Activated B cell treated with CpG ODN at 0.5 μM for 24 hours (primary cell): Measurements from ENCODE around the gene MRPL21. TPM values are rescaled to one million over a fixed set of nuclear protein-coding genes. Genes with fewer than 3 reads are reported as not detected.

ENCODE experiments used
- ATAC-seq: fragments of 200-7000 bp; cut with Tn5 transposase; one replicate; pipeline ENCODE4 v1.10.0; 2021; ENCODE audit warnings: low read depth, mild to moderate bottlenecking, moderate library complexity
- CTCF ChIA-PET: fragments of 350-600 bp; sonication (Branson Sonifier 250); formaldehyde crosslinking; loops from one replicate; lab custom pipeline; 2021; ENCODE audit warnings: antibody characterized with exemption; lab: Charles Lee
- POLR2A ChIA-PET: fragments of 350-600 bp; sonication (Branson Sonifier 250); formaldehyde crosslinking; loops from one replicate; lab custom pipeline; 2021; ENCODE audit warnings: antibody characterized with exemption; lab: Charles Lee
- DNase-seq: peaks from one replicate; pipeline ENCODE4 v3.0.0; 2022
- H3K27ac Mint-ChIP-seq: one replicate; pipeline ENCODE4 v1.8.0; 2020; ENCODE audit warnings: mixed read lengths
- H3K27me3 Mint-ChIP-seq: one replicate; pipeline ENCODE4 v1.8.0; 2021; ENCODE audit warnings: mixed read lengths
- H3K36me3 Mint-ChIP-seq: one replicate; pipeline ENCODE4 v1.8.0; 2021; ENCODE audit warnings: low read depth, mixed read lengths
- H3K4me1 Mint-ChIP-seq: one replicate; pipeline ENCODE4 v1.8.0; 2021; ENCODE audit warnings: mixed read lengths
- H3K4me3 Mint-ChIP-seq: one replicate; pipeline ENCODE4 v1.8.0; 2020; ENCODE audit warnings: mild to moderate bottlenecking, mixed read lengths
- H3K9me3 Mint-ChIP-seq: one replicate; pipeline ENCODE4 v1.8.0; 2020; ENCODE audit warnings: mixed read lengths
- intact Hi-C: fragments of 100-400 bp; cut with micrococcal nuclease; formaldehyde crosslinking; loops from one replicate; pipeline ENCODE4 v1.15.1; 2024
- total RNA-seq: library from RNA; stranded (reverse); gene quantifications from 2 replicates; pipeline ENCODE4 v1.2.3, GENCODE V29; 2022
- TF ChIP-seq, protein P1 (sequence below): fragments of 200-600 bp; IDR thresholded peaks from one replicate; pipeline ENCODE4 v1.8.0; 2022; ENCODE audit warnings: antibody characterized with exemption, mild to moderate bottlenecking

The MRPL21 gene
- total RNA-seq, 1 donor from 2014 or later = 49.9 TPM

DNA sequence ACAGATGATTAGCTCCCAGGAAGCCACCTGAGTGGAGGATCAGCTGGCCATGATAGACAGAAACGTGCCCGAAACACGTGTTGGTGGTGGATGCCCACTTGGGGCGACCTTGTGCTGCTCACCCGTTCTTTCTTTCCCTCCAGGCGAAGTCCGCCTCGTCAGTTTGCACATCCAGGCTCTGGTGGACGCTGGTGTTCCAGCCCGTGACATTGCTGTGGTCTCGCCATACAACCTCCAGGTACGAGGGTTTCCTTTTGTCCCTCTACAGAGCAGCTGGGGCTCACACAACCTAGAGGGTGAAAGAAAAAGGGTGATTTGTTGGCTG lies 30.7 kb upstream of the MRPL21 start:
- H3K4me3 Mint-ChIP-seq = no peak overlapping the region
- H3K4me1 Mint-ChIP-seq = no peaks in the 10 kb centered on the region
- H3K9me3 Mint-ChIP-seq = no peaks in the 10 kb centered on the region
- no peaks in the 10 kb centered on the region for H3K27me3 Mint-ChIP-seq
- H3K36me3 Mint-ChIP-seq = peaks cover 65% of the 10 kb centered on the region
- TF ChIP-seq, protein P1, sequence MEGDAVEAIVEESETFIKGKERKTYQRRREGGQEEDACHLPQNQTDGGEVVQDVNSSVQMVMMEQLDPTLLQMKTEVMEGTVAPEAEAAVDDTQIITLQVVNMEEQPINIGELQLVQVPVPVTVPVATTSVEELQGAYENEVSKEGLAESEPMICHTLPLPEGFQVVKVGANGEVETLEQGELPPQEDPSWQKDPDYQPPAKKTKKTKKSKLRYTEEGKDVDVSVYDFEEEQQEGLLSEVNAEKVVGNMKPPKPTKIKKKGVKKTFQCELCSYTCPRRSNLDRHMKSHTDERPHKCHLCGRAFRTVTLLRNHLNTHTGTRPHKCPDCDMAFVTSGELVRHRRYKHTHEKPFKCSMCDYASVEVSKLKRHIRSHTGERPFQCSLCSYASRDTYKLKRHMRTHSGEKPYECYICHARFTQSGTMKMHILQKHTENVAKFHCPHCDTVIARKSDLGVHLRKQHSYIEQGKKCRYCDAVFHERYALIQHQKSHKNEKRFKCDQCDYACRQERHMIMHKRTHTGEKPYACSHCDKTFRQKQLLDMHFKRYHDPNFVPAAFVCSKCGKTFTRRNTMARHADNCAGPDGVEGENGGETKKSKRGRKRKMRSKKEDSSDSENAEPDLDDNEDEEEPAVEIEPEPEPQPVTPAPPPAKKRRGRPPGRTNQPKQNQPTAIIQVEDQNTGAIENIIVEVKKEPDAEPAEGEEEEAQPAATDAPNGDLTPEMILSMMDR = no peak
- DNase-seq (no peak), ATAC-seq (no peak)
- ChIA-PET POLR2A (no interaction called here), CTCF (no interaction called here)
- intact Hi-C loops = no loop called here
- no peak overlapping the region for H3K27ac Mint-ChIP-seq

DNA sequence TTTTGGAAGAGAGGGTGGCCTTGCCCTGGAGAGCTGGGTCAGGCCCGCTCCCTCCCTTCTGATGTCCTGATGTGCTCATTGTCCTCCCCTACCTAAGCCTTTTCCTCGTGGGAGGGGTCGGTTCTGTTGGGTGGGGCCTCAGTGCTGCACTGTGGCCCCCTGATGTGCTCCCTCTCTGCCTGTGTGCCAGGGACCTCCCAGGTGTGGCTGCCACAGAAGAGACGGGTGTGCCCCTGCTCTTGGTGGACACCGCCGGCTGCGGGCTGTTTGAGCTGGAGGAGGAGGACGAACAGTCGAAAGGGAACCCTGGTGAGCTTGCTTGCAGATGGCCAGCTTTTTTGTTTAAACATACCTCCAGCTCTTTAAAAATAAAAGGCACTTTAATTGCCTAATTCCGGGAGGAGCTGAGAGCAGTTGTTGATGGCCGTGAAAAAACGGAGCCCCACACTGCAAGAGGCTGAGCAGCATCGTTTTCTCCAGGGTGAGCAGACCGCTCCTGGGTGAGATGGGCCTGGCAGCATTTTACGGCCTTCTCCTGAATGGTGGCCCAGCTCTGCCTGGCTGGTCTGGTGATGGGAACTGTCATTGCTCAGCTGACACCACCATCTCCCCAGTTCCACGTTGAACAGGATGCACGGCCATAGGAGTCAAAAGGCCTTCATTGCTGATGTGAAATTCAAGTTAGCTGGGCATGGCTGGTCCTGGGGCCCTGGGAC lies 30.1 kb upstream of the MRPL21 start:
- no peak overlapping the region for H3K4me3 Mint-ChIP-seq
- no peak overlapping the region for H3K27ac Mint-ChIP-seq
- peaks cover 65% of the 10 kb centered on the region for H3K36me3 Mint-ChIP-seq
- intact Hi-C loops = no loop called here
- ATAC-seq (no peak), DNase-seq (no peak)
- H3K9me3 Mint-ChIP-seq = no peaks in the 10 kb centered on the region
- ChIA-PET CTCF (no interaction called here), POLR2A (no interaction called here)
- H3K4me1 Mint-ChIP-seq = no peaks in the 10 kb centered on the region
- no peaks in the 10 kb centered on the region for H3K27me3 Mint-ChIP-seq
- TF ChIP-seq, protein P1 = no peak

DNA sequence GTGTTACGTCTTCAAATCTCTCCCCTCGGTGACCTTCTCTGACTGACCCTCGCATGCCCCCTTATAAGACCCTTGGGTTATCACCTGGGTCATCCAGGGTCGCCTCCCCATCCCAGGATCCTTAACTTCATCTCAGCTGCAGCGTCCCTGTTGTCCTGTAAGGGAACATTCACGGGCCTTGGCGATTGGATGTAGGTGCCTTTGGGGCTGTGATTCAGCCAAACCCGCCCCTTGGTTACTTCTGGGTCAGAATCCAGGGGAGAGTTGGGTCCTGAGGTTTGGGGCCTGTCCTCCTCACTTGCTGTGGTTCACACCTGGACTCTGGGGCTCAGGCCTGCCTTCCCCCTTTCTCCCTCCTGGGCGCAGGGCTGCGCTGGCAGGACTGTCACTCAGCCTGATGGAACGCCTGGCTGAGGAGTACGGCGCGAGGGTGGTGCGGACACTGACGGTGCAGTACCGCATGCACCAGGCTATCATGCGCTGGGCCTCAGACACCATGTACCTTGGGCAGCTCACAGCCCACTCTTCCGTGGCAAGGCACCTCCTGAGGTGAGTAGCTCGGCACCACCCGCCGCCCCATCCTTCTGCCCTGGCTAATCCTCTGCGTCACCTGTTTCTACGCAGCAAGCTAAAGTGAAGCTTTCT lies 29.4 kb upstream of the MRPL21 start:
- no peaks in the 10 kb centered on the region for H3K9me3 Mint-ChIP-seq
- no peaks in the 10 kb centered on the region for H3K4me1 Mint-ChIP-seq
- DNase-seq (no peak), ATAC-seq (no peak)
- intact Hi-C loops = no loop called here
- no peak overlapping the region for H3K4me3 Mint-ChIP-seq
- peaks cover 66% of the 10 kb centered on the region for H3K36me3 Mint-ChIP-seq
- no peaks in the 10 kb centered on the region for H3K27me3 Mint-ChIP-seq
- ChIA-PET POLR2A (no interaction called here), CTCF (no interaction called here)
- no peak overlapping the region for H3K27ac Mint-ChIP-seq
- TF ChIP-seq, protein P1 = no peak

DNA sequence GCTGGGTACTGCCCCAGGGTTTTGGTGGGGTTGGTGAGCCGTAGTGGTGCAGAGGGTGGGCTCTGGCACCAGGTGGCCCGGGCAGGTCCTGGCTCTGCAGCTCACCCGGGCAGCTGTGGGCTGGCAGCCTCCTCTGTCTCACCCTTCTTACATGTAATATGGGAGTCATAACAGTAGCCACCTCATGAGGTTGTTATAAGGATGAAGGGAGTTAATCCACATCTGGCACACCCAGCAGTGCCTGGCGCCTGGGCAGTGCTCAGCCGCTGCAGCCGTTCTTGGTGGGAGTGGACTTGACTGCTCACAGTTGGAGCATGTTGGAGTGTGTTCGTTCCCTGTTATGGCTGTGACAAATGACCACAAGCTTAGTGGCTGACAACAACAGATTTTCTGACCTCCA lies 28.7 kb upstream of the MRPL21 start:
- POLR2A ChIA-PET = no interaction called here
- Mint-ChIP-seq H3K4me3 (no peak overlapping the region), H3K36me3 (peaks cover 65% of the 10 kb centered on the region), H3K27me3 (no peaks in the 10 kb centered on the region), H3K27ac (no peak overlapping the region), H3K4me1 (peaks cover 4% of the 10 kb centered on the region), H3K9me3 (no peaks in the 10 kb centered on the region)
- ATAC-seq = no peak
- TF ChIP-seq, protein P1 = no peak
- CTCF ChIA-PET = no interaction called here
- intact Hi-C loops = no loop called here
- DNase-seq = no peak

DNA sequence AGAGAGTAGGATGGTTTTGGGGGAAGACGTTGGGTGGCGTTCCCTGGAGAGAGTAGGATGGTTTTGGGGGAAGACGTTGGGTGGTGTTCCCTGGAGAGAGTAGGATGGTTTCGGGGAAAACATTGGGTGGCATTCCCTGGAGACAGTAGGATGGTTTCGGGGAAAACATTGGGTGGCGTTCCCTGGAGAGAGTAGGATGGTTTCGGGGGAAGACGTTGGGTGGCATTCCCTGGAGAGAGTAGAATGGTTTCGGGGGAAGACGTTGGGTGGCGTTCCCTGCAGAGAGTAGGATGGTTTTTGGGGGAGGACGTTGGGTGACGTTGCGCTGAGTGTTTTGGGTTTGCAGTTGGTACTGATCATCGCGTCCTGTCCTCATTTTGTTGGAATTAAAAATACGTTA lies 28.3 kb upstream of the MRPL21 start:
- TF ChIP-seq, protein P1 = no peak
- intact Hi-C loops = no loop called here
- H3K4me3 Mint-ChIP-seq = no peak overlapping the region
- peaks cover 65% of the 10 kb centered on the region for H3K36me3 Mint-ChIP-seq
- POLR2A ChIA-PET = no interaction called here
- peaks cover 9% of the 10 kb centered on the region for H3K4me1 Mint-ChIP-seq
- no peaks in the 10 kb centered on the region for H3K27me3 Mint-ChIP-seq
- ATAC-seq (no peak), DNase-seq (no peak)
- H3K9me3 Mint-ChIP-seq = peaks cover 3% of the 10 kb centered on the region
- CTCF ChIA-PET = no interaction called here
- no peak overlapping the region for H3K27ac Mint-ChIP-seq
